Keratinocyte (primary cell): ENCODE measurements around the gene SLC12A8. TPM values are rescaled to one million over a fixed set of nuclear protein-coding genes. Genes with fewer than 3 reads are reported as not detected.

Experiments used
- DNase-seq: peaks from one replicate; pipeline ENCODE4 v3.0.0-alpha.2; 2011; ENCODE audit warnings: low read depth, missing footprints, low spot score
- FAIRE-seq: peaks from 2 replicates; lab custom pipeline; 2011; peaks lifted over from hg19 to GRCh38; lab: Jason Lieb, UNC
- H2AFZ ChIP-seq: 2 replicates; pipeline ENCODE4 v1.6.0; 2012; ENCODE audit warnings: low read length, control low read depth, inconsistent platforms; ENCODE audit not compliant: control insufficient read depth
- H3K27ac ChIP-seq: 2 replicates; pipeline ENCODE4 v1.5.1; 2011; ENCODE audit warnings: low read length; ENCODE audit not compliant: control insufficient read depth, insufficient read depth
- H3K27me3 ChIP-seq: 3 replicates; pipeline ENCODE4 v1.6.0; 2011; ENCODE audit warnings: low read length; ENCODE audit not compliant: control insufficient read depth, insufficient read depth; ENCODE audit errors: extremely low read depth
- H3K36me3 ChIP-seq, 2 experiments: 2 replicates in 1 of 2; 3 replicates in 1 of 2; pipeline ENCODE4 v1.5.1; 2011; ENCODE audit warnings: low read length in 2 of 2, mild to moderate bottlenecking in 1 of 2; ENCODE audit not compliant: control insufficient read depth in 2 of 2, insufficient read depth in 2 of 2; ENCODE audit errors: extremely low read depth in 1 of 2
- H3K4me1 ChIP-seq: 3 replicates; pipeline ENCODE4 v1.5.1; 2011; ENCODE audit warnings: low read length; ENCODE audit not compliant: control insufficient read depth, insufficient read depth; ENCODE audit errors: extremely low read depth
- H3K4me2 ChIP-seq: 3 replicates; pipeline ENCODE4 v1.6.0; 2011; ENCODE audit warnings: low read depth, low read length; ENCODE audit not compliant: control insufficient read depth, insufficient read depth; ENCODE audit errors: extremely low read depth
- H3K4me3 ChIP-seq, 3 experiments: fragments of 200-600 bp in 1 of 3; sonication (generic) in 1 of 3; 2 replicates in 2 of 3; 3 replicates in 1 of 3; pipeline ENCODE4 v1.5.1; 2011 to 2016; ENCODE audit warnings: low read length in 3 of 3, mild to moderate bottlenecking in 3 of 3, control low read depth in 2 of 3, inconsistent platforms in 1 of 3, low read depth in 1 of 3, mixed read lengths in 1 of 3, mixed run types in 1 of 3, moderate library complexity in 1 of 3; ENCODE audit not compliant: control insufficient read depth in 2 of 3, insufficient read depth in 2 of 3; ENCODE audit errors: extremely low read depth in 1 of 3
- H3K79me2 ChIP-seq: 2 replicates; pipeline ENCODE4 v1.6.0; 2012; ENCODE audit warnings: low read length; ENCODE audit not compliant: control insufficient read depth, insufficient read depth
- H3K9ac ChIP-seq: 3 replicates; pipeline ENCODE4 v1.6.0; 2011; ENCODE audit warnings: low read length; ENCODE audit not compliant: control insufficient read depth, insufficient read depth; ENCODE audit errors: extremely low read depth
- H3K9me1 ChIP-seq: 3 replicates; pipeline ENCODE4 v1.6.0; 2011; ENCODE audit warnings: low read length; ENCODE audit not compliant: control insufficient read depth, insufficient read depth; ENCODE audit errors: extremely low read depth
- H3K9me3 ChIP-seq: 2 replicates; pipeline ENCODE4 v1.5.1; 2012; ENCODE audit warnings: low read depth, low read length; ENCODE audit not compliant: control insufficient read depth
- H4K20me1 ChIP-seq: 3 replicates; pipeline ENCODE4 v1.6.0; 2011; ENCODE audit warnings: low read length; ENCODE audit not compliant: control insufficient read depth, insufficient read depth; ENCODE audit errors: extremely low read depth
- CTCF ChIP-seq, 3 experiments: IDR thresholded peaks in 1 of 3; conservative IDR thresholded peaks in 1 of 3; optimal IDR thresholded peaks in 1 of 3; 2 replicates in 2 of 3; 3 replicates in 1 of 3; pipeline versions ENCODE3 to v1.5.1; 2011; ENCODE audit warnings: low read length in 3 of 3, mild to moderate bottlenecking in 3 of 3, moderate library complexity in 2 of 3, control low read depth in 1 of 3, inconsistent platforms in 1 of 3; ENCODE audit not compliant: insufficient read depth in 2 of 3; ENCODE audit errors: extremely low read depth in 1 of 3
- EZH2 ChIP-seq: IDR thresholded peaks from one replicate; pipeline ENCODE4 v1.6.1; 2012; ENCODE audit warnings: inconsistent platforms, mild to moderate bottlenecking, low read length, moderate library complexity
- dilution Hi-C: fragments of 300-500 bp; cut with MboI; formaldehyde crosslinking; loops from one replicate; pipeline ENCODE4 v1.7.0; 2020; ENCODE audit warnings: low sequenced_read_pairs; ENCODE audit not compliant: extremely low pct_ligation_motif_present
- polyA plus RNA-seq, 5 experiments: library from polyadenylated mRNA; depleted of rRNA in 3 of 5; stranded (reverse) in 3 of 5; stranded (forward) in 1 of 5; unstranded in 1 of 5; fragments of >200 nt; gene quantifications; 1 replicate in 1 of 5; 2 replicates in 3 of 5; 3 replicates in 1 of 5; pipeline versions ENCODE4 v1.2.1 to v1.2.3, GENCODE V29; 2011 to 2012; ENCODE audit warnings: missing spikeins in 2 of 5, low read depth in 1 of 5, low replicate concordance in 1 of 5

Gene SLC12A8
- polyA plus RNA-seq, 1 donor (not counting 4 experiments of a cell fraction or from before 2014, with no cell fraction given) = 6.9 TPM

DNA sequence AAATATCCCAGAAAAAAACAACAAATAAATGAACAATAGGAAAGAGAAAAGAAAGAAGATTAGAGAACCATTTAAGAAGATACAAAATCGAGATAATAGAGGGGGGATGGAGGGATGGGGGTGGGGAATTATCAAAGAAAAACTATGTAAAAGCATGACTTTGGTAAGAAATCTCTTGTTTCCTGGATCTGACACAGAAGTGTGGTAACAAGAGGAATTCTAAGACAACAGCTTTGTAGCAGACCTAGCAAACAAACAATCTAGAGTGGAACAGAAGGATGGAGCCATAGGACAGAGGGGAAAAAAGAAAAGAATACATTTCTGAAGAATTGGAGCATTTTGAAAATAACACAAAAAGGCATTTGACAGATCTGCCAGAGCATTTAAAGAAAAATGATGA lies 107.4 kb downstream of the SLC12A8 start:
- TF ChIP-seq EZH2 (no peak), CTCF (optimal IDR thresholded peaks at IDR 0.05 in 1 of 3, IDR thresholded peaks at IDR 0.05 in 1 of 3, conservative IDR thresholded peaks at IDR 0.05 in 1 of 3; ENCODE audit: extremely low read depth in 1 of 3, insufficient read depth in 2 of 3, low read length in 3 of 3) (no peak)
- no peak overlapping the region for H2AFZ ChIP-seq
- dilution Hi-C loops = no loop called here

DNA sequence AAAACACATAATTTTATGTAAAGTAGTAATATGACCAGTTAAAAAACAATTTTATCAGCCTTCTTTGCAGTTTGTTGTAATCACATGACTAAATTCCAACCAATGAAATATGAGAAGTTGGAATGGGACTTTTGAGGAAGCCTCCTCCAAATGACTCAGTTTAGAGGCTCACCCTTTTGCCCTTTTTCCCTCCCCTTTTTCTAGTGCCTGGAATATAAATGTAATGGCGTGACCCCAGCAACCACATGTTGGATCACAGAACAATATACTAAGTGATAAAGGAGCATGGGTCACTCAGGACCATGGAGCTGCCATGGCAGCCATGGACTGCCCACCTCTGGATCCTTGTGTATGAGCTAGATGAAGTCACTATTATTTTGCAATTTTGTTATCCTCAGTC lies 107.9 kb downstream of the SLC12A8 start:
- H3K9me1 ChIP-seq = no peaks in the 10 kb centered on the region
- H4K20me1 ChIP-seq = no peaks in the 10 kb centered on the region
- peaks cover 24% of the 10 kb centered on the region for H3K4me1 ChIP-seq
- H3K9me3 ChIP-seq = no peaks in the 10 kb centered on the region
- FAIRE-seq = no peak
- H3K79me2 ChIP-seq = no peaks in the 10 kb centered on the region
- dilution Hi-C loops = no loop called here
- no peak overlapping the region for H3K4me2 ChIP-seq
- no peak for TF ChIP-seq EZH2
- no peak for TF ChIP-seq CTCF (optimal IDR thresholded peaks at IDR 0.05 in 1 of 3, IDR thresholded peaks at IDR 0.05 in 1 of 3, conservative IDR thresholded peaks at IDR 0.05 in 1 of 3; ENCODE audit: extremely low read depth in 1 of 3, insufficient read depth in 2 of 3, low read length in 3 of 3)
- H3K27me3 ChIP-seq = no peaks in the 10 kb centered on the region
- H3K27ac ChIP-seq = no peak overlapping the region
- H3K36me3 ChIP-seq = peaks cover 1 to 3% of the 10 kb centered on the region in 2 experiments
- no peak for DNase-seq
- H3K4me3 ChIP-seq = no peak overlapping the region
- no peak overlapping the region for H2AFZ ChIP-seq
- no peak overlapping the region for H3K9ac ChIP-seq

More for the DNA sequence above, 107.4 kb downstream of the SLC12A8 start:
- H4K20me1 ChIP-seq = no peaks in the 10 kb centered on the region
- no peaks in the 10 kb centered on the region for H3K9me1 ChIP-seq
- H3K4me1 ChIP-seq = peaks cover 28% of the 10 kb centered on the region
- FAIRE-seq = no peak
- no peak overlapping the region for H3K27ac ChIP-seq
- H3K36me3 ChIP-seq = peaks cover 1 to 3% of the 10 kb centered on the region in 2 experiments
- no peaks in the 10 kb centered on the region for H3K79me2 ChIP-seq
- H3K27me3 ChIP-seq = no peaks in the 10 kb centered on the region
- DNase-seq = no peak
- H3K4me2 ChIP-seq = no peak overlapping the region
- no peak overlapping the region for H3K4me3 ChIP-seq
- no peaks in the 10 kb centered on the region for H3K9me3 ChIP-seq
- no peak overlapping the region for H3K9ac ChIP-seq
